ENCODE data around the gene SYK. TPM values are rescaled to one million over a fixed set of nuclear protein-coding genes. Genes with fewer than 3 reads are reported as not detected.

SYK gene
- total and polyA plus RNA-seq, 2 of the 4 experiments (the other 2 are of a cell fraction): not detected

DNA sequence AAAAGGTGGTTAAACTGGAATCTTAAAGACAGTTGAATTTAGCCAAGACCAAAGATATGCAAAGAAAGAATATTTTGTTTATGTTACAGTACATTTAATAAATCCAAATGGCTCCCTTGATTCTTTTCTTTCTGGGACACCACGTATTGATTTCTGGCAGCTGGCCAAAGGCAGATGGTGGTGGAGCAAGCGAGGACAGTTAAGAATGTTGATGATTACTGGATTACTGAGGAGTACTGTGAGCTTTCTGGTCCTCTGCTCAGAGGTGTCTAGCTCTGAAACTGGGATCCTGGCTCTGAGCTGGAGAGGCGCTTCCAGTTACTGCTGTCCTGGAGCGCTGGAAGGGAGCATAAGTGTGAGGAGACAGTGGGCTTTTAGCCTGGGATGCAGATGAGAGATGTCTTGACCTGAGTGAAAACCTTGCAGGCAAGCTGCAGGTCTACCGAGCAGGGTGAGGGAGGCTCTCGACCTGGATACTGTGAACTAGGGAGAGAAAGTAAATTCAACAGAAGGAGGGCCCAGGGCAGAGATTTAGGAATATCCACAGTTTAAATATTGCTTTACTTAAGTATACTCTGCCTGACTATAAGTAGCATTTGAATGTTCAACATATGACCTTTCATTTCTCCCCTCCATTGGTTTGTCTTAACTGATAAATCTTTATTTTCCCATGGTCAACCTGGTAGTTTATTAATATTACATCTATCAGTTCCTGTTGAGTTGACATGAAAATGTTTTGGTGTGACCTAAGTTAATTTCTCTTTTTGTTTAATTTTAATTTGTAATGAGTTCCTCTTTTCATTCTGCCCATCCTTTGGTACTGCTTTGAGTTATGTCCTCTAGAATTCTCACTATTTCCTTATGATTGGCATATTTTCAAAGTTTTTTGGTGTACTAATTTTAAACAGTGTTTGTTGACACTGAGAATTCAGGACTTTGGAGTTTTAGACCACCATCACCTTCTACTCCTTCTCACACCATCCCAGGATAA, 3.7 kb downstream of the SYK start:
- ATAC-seq (ENCODE audit: low read depth) (no peak), DNase-seq (no peak)
- Histone ChIP-seq H2AK5ac (ENCODE audit: low read depth, low read length) (no peak overlapping the region), H3K56ac (ENCODE audit: extremely low read depth, insufficient read depth, low read length) (no peak overlapping the region), H3K14ac (replicated peaks; ENCODE audit: low read depth, low read length) (no peak overlapping the region), H3K79me1 (ENCODE audit: low read depth in 1 of 2, low read length in 2 of 2) (no peaks in the 10 kb centered on the region), H3K9me1 (ENCODE audit: insufficient read depth, low read length) (no peaks in the 10 kb centered on the region), H2BK120ac (ENCODE audit: low read depth, low read length) (no peak overlapping the region), H4K20me1 (ENCODE audit: insufficient read depth, low read length) (no peaks in the 10 kb centered on the region), H4K5ac (ENCODE audit: low read depth, low read length) (no peak overlapping the region), H3K4me3 (ENCODE audit: insufficient read depth, low read depth, low read length) (no peak overlapping the region), H2BK15ac (ENCODE audit: low read depth, low read length) (no peak overlapping the region), H3K4me2 (ENCODE audit: low read depth, low read length) (no peak overlapping the region), H3K4ac (ENCODE audit: low read depth, low read length) (no peak overlapping the region), H3K27me3 (ENCODE audit: control insufficient read depth, insufficient read depth, low read length) (peaks cover 15% of the 10 kb centered on the region), H3K4me1 (ENCODE audit: control insufficient read depth, insufficient read depth, low read length) (no peaks in the 10 kb centered on the region), H2BK20ac (ENCODE audit: low read depth, low read length) (no peak overlapping the region), H3K9ac (ENCODE audit: low read depth, low read length) (no peak overlapping the region), H4K91ac (ENCODE audit: insufficient read depth, low read depth, low read length) (no peak overlapping the region), H2AK9ac (replicated peaks; ENCODE audit: low read depth, low read length, poor library complexity) (no peak overlapping the region), H3K23ac (ENCODE audit: low read depth, low read length) (no peak overlapping the region), H3K27ac (ENCODE audit: insufficient read depth, low read length) (no peak overlapping the region), H3K18ac (ENCODE audit: low read depth, low read length) (no peak overlapping the region), H3K36me3 (ENCODE audit: control insufficient read depth, insufficient read depth, low read length) (no peaks in the 10 kb centered on the region), H2AFZ (replicated peaks; ENCODE audit: low read length, poor library complexity) (no peak overlapping the region), H2BK5ac (ENCODE audit: low read depth, low read length, poor library complexity, severe bottlenecking) (no peak overlapping the region), H3K9me3 (ENCODE audit: control insufficient read depth, insufficient read depth, low read length) (0 out of 2 replicates have a peak, but pooled peaks cover 2% of the 10 kb centered on the region), H4K8ac (ENCODE audit: low read depth in 2 of 2, low read length in 2 of 2) (no peak overlapping the region)
- intact Hi-C loops (cut with micrococcal nuclease): no loop called here
- dilution Hi-C loops (cut with HindIII; ENCODE audit: low sequenced_read_pairs, unreplicated experiment): no loop called here
- in situ Hi-C loops (cut with MboI; ENCODE audit: low sequenced_read_pairs): no loop called here
- CTCF ChIA-PET: no interaction called here
- BruUV-seq (replicated peaks): no TSS peak
- POLR2A ChIA-PET (ENCODE audit: unreplicated experiment): no interaction called here
- WGBS, 2 experiments (ENCODE audit: extremely low coverage in 2 of 2, insufficient read length in 1 of 2): 100% methylated on average over 1 of the region's 6 CpGs; no CpG with 5 or more reads in 1 of the 2 experiments
- TF ChIP-seq RAD21 (IDR thresholded peaks at IDR 0.05; ENCODE audit: low read length) (no peak), MAZ (IDR thresholded peaks at IDR 0.05; ENCODE audit: borderline replicate concordance, low read depth, low read length) (no peak), NFE2L2 (IDR thresholded peaks at IDR 0.05; ENCODE audit: low read depth, low read length) (no peak), MXI1 (IDR thresholded peaks at IDR 0.05; ENCODE audit: borderline replicate concordance, low read depth, low read length) (no peak), RFX5 (IDR thresholded peaks at IDR 0.05; ENCODE audit: low read depth, low read length) (no peak), CHD1 (IDR thresholded peaks at IDR 0.05; ENCODE audit: low read depth, low read length) (no peak), BHLHE40 (IDR thresholded peaks at IDR 0.05; ENCODE audit: low read depth, low read length) (no peak), CEBPB (IDR thresholded peaks at IDR 0.05; ENCODE audit: low read depth, low read length) (no peak), FOS (IDR thresholded peaks at IDR 0.05; ENCODE audit: low read depth, low read length) (no peak), POLR2A (IDR thresholded peaks at IDR 0.05; ENCODE audit: low read depth, low read length) (no peak), SMC3 (IDR thresholded peaks at IDR 0.05; ENCODE audit: low read depth, low read length) (no peak), MAFK (IDR thresholded peaks at IDR 0.05; ENCODE audit: low read depth, low read length) (no peak)
- TF ChIP-seq, protein P1, sequence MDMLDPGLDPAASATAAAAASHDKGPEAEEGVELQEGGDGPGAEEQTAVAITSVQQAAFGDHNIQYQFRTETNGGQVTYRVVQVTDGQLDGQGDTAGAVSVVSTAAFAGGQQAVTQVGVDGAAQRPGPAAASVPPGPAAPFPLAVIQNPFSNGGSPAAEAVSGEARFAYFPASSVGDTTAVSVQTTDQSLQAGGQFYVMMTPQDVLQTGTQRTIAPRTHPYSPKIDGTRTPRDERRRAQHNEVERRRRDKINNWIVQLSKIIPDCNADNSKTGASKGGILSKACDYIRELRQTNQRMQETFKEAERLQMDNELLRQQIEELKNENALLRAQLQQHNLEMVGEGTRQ (IDR thresholded peaks at IDR 0.05; ENCODE audit: low read depth, low read length): no peak
- TF ChIP-seq, protein P2, sequence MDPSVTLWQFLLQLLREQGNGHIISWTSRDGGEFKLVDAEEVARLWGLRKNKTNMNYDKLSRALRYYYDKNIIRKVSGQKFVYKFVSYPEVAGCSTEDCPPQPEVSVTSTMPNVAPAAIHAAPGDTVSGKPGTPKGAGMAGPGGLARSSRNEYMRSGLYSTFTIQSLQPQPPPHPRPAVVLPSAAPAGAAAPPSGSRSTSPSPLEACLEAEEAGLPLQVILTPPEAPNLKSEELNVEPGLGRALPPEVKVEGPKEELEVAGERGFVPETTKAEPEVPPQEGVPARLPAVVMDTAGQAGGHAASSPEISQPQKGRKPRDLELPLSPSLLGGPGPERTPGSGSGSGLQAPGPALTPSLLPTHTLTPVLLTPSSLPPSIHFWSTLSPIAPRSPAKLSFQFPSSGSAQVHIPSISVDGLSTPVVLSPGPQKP (IDR thresholded peaks at IDR 0.05; ENCODE audit: borderline replicate concordance, low read depth, low read length): no peak
- TF ChIP-seq, protein P3, sequence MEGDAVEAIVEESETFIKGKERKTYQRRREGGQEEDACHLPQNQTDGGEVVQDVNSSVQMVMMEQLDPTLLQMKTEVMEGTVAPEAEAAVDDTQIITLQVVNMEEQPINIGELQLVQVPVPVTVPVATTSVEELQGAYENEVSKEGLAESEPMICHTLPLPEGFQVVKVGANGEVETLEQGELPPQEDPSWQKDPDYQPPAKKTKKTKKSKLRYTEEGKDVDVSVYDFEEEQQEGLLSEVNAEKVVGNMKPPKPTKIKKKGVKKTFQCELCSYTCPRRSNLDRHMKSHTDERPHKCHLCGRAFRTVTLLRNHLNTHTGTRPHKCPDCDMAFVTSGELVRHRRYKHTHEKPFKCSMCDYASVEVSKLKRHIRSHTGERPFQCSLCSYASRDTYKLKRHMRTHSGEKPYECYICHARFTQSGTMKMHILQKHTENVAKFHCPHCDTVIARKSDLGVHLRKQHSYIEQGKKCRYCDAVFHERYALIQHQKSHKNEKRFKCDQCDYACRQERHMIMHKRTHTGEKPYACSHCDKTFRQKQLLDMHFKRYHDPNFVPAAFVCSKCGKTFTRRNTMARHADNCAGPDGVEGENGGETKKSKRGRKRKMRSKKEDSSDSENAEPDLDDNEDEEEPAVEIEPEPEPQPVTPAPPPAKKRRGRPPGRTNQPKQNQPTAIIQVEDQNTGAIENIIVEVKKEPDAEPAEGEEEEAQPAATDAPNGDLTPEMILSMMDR (conservative IDR thresholded peaks at IDR 0.05; ENCODE audit: low read depth, low read length): no peak
